GM12892 (cell line): Measurements from ENCODE around the gene DYNC1I1.

ENCODE experiments used
- POLR2A ChIP-seq: IDR thresholded peaks from 2 replicates; pipeline ENCODE4 v1.6.1; 2011; ENCODE audit warnings: low read depth, low read length, control low read depth
- TAF1 ChIP-seq: IDR thresholded peaks from 2 replicates; pipeline ENCODE4 v1.6.1; 2011; ENCODE audit warnings: low read depth, mild to moderate bottlenecking, control low read depth, low read length, borderline replicate concordance

- TF ChIP-seq POLR2A (no peak), TAF1 (no peak)
Measured at GRCh38 chr7:95980706-95981105, 208.4 kb downstream of the DYNC1I1 start.
